Fibroblast of villous mesenchyme (primary cell): ENCODE measurements around the gene CYP46A1. TPM values are rescaled to one million over a fixed set of nuclear protein-coding genes. Genes with fewer than 3 reads are reported as not detected.
"Not testable (repeated sequence)": the region's sequence is repeated elsewhere in the genome, so short reads cannot be mapped to it uniquely, and the experiment has no call there.

Source experiments
- DNase-seq: peaks from one replicate; pipeline ENCODE4 v3.0.0-alpha.2; 2010; ENCODE audit warnings: low read depth
- H3K4me3 ChIP-seq: 2 replicates; pipeline ENCODE4 v1.5.1; 2011; ENCODE audit warnings: low read depth, mild to moderate bottlenecking, low read length
- total RNA-seq: library from RNA; depleted of rRNA; stranded (reverse); fragments of >200 nt; gene quantifications from 2 replicates; pipeline ENCODE4 v1.2.3, GENCODE V29; 2012
- TF ChIP-seq, protein P1 (sequence below): IDR thresholded peaks from 2 replicates; pipeline ENCODE4 v1.5.1; 2012; ENCODE audit warnings: low read depth, mild to moderate bottlenecking, low read length; ENCODE audit not compliant: insufficient read depth

The CYP46A1 gene
- under 0.01 TPM in 2 replicates for total RNA-seq

GRCh38 chr14:99683619-99684409 lies at the start of gene CYP46A1:
Gene CYP46A1 (plus strand): TSS chr14:99684298. CDS start chr14:99684418, 120 bp downstream.
- TF ChIP-seq, protein P1, sequence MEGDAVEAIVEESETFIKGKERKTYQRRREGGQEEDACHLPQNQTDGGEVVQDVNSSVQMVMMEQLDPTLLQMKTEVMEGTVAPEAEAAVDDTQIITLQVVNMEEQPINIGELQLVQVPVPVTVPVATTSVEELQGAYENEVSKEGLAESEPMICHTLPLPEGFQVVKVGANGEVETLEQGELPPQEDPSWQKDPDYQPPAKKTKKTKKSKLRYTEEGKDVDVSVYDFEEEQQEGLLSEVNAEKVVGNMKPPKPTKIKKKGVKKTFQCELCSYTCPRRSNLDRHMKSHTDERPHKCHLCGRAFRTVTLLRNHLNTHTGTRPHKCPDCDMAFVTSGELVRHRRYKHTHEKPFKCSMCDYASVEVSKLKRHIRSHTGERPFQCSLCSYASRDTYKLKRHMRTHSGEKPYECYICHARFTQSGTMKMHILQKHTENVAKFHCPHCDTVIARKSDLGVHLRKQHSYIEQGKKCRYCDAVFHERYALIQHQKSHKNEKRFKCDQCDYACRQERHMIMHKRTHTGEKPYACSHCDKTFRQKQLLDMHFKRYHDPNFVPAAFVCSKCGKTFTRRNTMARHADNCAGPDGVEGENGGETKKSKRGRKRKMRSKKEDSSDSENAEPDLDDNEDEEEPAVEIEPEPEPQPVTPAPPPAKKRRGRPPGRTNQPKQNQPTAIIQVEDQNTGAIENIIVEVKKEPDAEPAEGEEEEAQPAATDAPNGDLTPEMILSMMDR, result no peak
- H3K4me3 ChIP-seq, result peak within 1 kb of the TSS; percentile 87
- DNase-seq, result peak; percentile 100

GRCh38 chr14:99634443-99634842 lies 49.7 kb upstream of the CYP46A1 start:
- no peak overlapping the region for H3K4me3 ChIP-seq
- no peak for DNase-seq
- TF ChIP-seq, protein P1, result no peak

- DNase-seq, result no peak
- H3K4me3 ChIP-seq, result no peak overlapping the region
- TF ChIP-seq, protein P1, result no peak
Observed at GRCh38 chr14:99635116-99635515, 49.0 kb upstream of the CYP46A1 start.

DNA sequence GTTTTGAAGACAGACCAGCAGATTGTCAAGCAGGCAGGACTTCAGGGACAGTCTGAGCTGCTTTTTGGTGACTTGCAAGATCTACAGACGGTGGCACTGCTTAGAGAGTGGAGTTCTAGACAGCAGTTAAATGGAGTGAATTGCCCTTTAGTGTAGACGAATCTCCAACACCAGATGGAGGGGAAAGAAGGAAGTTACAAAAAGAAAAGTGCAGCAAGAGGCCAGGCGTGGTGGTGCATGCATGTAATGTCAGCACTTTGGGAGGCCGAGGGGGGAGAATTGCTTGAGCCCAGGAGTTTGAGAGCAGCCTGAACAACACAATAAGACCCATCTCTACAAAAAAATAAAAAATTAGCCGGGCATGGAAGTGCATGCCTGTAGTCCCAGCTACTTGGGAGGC lies 47.6 kb upstream of the CYP46A1 start:
- no peak for DNase-seq
- H3K4me3 ChIP-seq, result no peak overlapping the region
- TF ChIP-seq, protein P1, result no peak

DNA sequence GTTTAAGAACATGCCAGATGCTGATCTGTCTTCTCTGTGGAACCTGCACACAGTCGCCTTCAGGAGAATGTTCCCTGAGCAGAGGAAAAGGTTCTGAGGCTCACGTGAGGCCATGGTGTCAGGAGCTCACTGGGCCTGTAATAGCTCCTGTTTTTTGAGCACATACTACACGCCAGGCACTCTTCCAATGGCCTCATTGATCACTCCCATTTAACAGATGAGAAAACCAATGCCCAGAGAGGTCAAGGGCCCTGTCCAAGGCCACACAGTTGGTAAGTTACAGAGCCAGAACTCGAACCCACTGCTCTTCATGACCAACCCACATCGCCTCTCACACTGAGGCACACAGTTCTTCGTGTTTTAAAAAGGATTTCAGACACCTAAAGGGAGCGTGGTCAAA lies 46.5 kb upstream of the CYP46A1 start:
- no peak overlapping the region for H3K4me3 ChIP-seq
- TF ChIP-seq, protein P1, result no peak
- DNase-seq, result no peak

- not testable (repeated sequence) for DNase-seq, H3K4me3 ChIP-seq
Observed at GRCh38 chr14:99642771-99643170, 41.3 kb upstream of the CYP46A1 start.

DNA sequence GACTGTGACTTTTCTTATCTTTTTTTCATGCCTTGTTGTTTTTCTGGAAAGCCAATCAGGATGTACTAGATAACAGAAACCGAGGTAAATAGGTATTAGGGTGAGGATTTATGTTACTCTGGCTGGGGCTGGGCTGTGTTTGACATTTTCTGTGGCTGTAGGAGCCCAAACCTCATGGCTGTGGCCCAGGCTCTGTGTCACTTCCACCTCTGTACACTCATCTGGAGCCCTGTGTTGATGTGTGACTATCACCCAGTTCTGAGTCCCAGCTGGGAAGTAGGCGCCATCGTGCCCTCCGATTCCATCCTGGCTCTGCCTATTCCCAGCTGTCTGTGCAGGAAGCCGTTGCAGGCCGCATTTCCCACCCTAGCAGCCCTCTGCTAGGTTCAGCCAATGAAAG lies 40.8 kb upstream of the CYP46A1 start:
- TF ChIP-seq, protein P1, result no peak
- no peak for DNase-seq
- H3K4me3 ChIP-seq, result no peak overlapping the region
